HCT116 (cell line): Measurements from ENCODE around the gene CCK. TPM values are rescaled to one million over a fixed set of nuclear protein-coding genes. Genes with fewer than 3 reads are reported as not detected.

Source experiments
- ATAC-seq: fragments of 200-7000 bp; cut with Tn5 transposase; 2 replicates; pipeline ENCODE4 v1.9.1; 2020; ENCODE audit warnings: mild to moderate bottlenecking, moderate library complexity
- BruUV-seq: library from RNA; stranded (reverse); fragments of 400-500 nt; replicated peaks from 2 replicates; lab custom pipeline; 2021; lab: Mats Ljungman, UMichigan
- CTCF ChIA-PET: fragments of 300-600 bp; sonication (Branson Sonifier 250); formaldehyde crosslinking; loops from one replicate; lab custom pipeline; 2021; ENCODE audit warnings: antibody characterized with exemption; lab: Charles Lee
- POLR2A ChIA-PET: fragments of 300-600, 350-600 bp; sonication (Branson Sonifier 250); formaldehyde crosslinking; loops from one replicate; lab custom pipeline; 2021; ENCODE audit warnings: antibody characterized with exemption; lab: Charles Lee
- RAD21 ChIA-PET, 2 experiments: fragments of 300-600 bp; sonication (Branson Sonifier 250); formaldehyde crosslinking; loops; one replicate each; lab custom pipeline; 2023; ENCODE audit warnings: low total read pairs in 2 of 2; ENCODE audit not compliant: uncharacterized antibody in 2 of 2, unreplicated experiment in 2 of 2, low non-redundant PET in 1 of 2; lab: Charles Lee
- DNase-seq: peaks from one replicate; pipeline ENCODE4 v3.0.0-alpha.2; 2010; ENCODE audit warnings: low read depth, low spot score
- H2AFZ ChIP-seq: fragments of 200-600 bp; shearing (Covaris generic), sonication (generic); 2 replicates; pipeline ENCODE4 v1.6.1; 2017; ENCODE audit warnings: low read depth, mixed run types, mixed read lengths, antibody characterized with exemption, low read length; ENCODE audit not compliant: poor library complexity, severe bottlenecking
- H3K27ac ChIP-seq: 2 replicates; pipeline ENCODE4 v1.5.1; 2012; ENCODE audit warnings: low read depth, low read length
- H3K27me3 ChIP-seq: fragments of 200-600 bp; sonication (generic); 2 replicates; pipeline ENCODE4 v1.6.1; 2016; ENCODE audit warnings: mixed run types, low read length, mixed read lengths; ENCODE audit not compliant: insufficient read depth
- H3K36me3 ChIP-seq, 2 experiments: fragments of 200-500 bp in 1 of 2; fragments of 200-600 bp in 1 of 2; sonication (Bioruptor generic) in 1 of 2; sonication (generic) in 1 of 2; 2 replicates each; pipeline versions ENCODE4 v1.5.1 to v1.6.1; 2014 to 2016; ENCODE audit warnings: low read length in 2 of 2, inconsistent platforms in 1 of 2, mixed read lengths in 1 of 2, mixed run types in 1 of 2; ENCODE audit not compliant: insufficient read depth in 2 of 2, control insufficient read depth in 1 of 2
- H3K4me1 ChIP-seq, 2 experiments: fragments of 200-600 bp in 1 of 2; sonication (generic) in 1 of 2; 2 replicates each; pipeline versions ENCODE4 v1.5.1 to v1.6.1; 2012 to 2017; ENCODE audit warnings: low read length in 2 of 2, inconsistent platforms in 1 of 2, mild to moderate bottlenecking in 1 of 2, mixed read lengths in 1 of 2, mixed run types in 1 of 2, moderate library complexity in 1 of 2; ENCODE audit not compliant: insufficient read depth in 2 of 2, control insufficient read depth in 1 of 2
- H3K4me2 ChIP-seq: fragments of 200-600 bp; sonication (generic); 2 replicates; pipeline ENCODE4 v1.6.1; 2017; ENCODE audit warnings: mixed run types, low read length, mixed read lengths
- H3K4me3 ChIP-seq, 2 experiments: fragments of 200-600 bp in 1 of 2; sonication (generic) in 1 of 2; replicated peaks in 1 of 2; 2 replicates each; pipeline ENCODE4 v1.5.1; 2011 to 2016; ENCODE audit warnings: low read length in 2 of 2, control low read depth in 1 of 2, low read depth in 1 of 2, mild to moderate bottlenecking in 1 of 2, mixed read lengths in 1 of 2, mixed run types in 1 of 2
- H3K79me2 ChIP-seq: fragments of 200-600 bp; sonication (generic); 2 replicates; pipeline ENCODE4 v1.6.1; 2017; ENCODE audit warnings: mild to moderate bottlenecking, mixed run types, low read length, moderate library complexity, mixed read lengths; ENCODE audit not compliant: insufficient read depth
- H3K9ac ChIP-seq: fragments of 200-600 bp; sonication (generic); 2 replicates; pipeline ENCODE4 v1.6.1; 2016; ENCODE audit warnings: low read length, mixed read lengths
- H3K9me2 ChIP-seq: fragments of 200-600 bp; sonication (generic), shearing (Covaris generic); 2 replicates; pipeline ENCODE4 v1.6.1; 2017; ENCODE audit warnings: mixed run types, mild to moderate bottlenecking, moderate library complexity; ENCODE audit not compliant: insufficient read depth
- H3K9me3 ChIP-seq, 2 experiments: fragments of 200-500 bp in 1 of 2; fragments of 200-600 bp in 1 of 2; sonication (Bioruptor generic) in 1 of 2; sonication (generic) in 1 of 2; 2 replicates each; pipeline ENCODE4 v1.6.1; 2014 to 2017; ENCODE audit warnings: low read length in 2 of 2, mixed read lengths in 2 of 2, inconsistent platforms in 1 of 2, low read depth in 1 of 2, mild to moderate bottlenecking in 1 of 2, mixed run types in 1 of 2, moderate library complexity in 1 of 2; ENCODE audit not compliant: control insufficient read depth in 1 of 2, insufficient read depth in 1 of 2
- H4K20me1 ChIP-seq: fragments of 200-600 bp; sonication (generic), shearing (Covaris generic); 2 replicates; pipeline ENCODE4 v1.6.1; 2017; ENCODE audit warnings: mixed run types, mild to moderate bottlenecking, moderate library complexity; ENCODE audit not compliant: insufficient read depth
- CBX3 ChIP-seq: IDR thresholded peaks from 2 replicates; pipeline ENCODE4 v1.6.1; 2012; ENCODE audit warnings: low read depth
- CEBPB ChIP-seq: IDR thresholded peaks from 2 replicates; pipeline ENCODE4 v1.6.1; 2012; ENCODE audit warnings: low read depth
- CTCF ChIP-seq, 3 experiments: fragments of 200-600 bp in 1 of 3; sonication (generic) in 1 of 3; IDR thresholded peaks in 2 of 3; conservative IDR thresholded peaks in 1 of 3; 2 replicates each; pipeline ENCODE4 v1.5.1; 2012 to 2017; ENCODE audit warnings: low read depth in 2 of 3, low read length in 2 of 3, antibody characterized with exemption in 1 of 3, borderline replicate concordance in 1 of 3, control low read depth in 1 of 3, mild to moderate bottlenecking in 1 of 3, mixed read lengths in 1 of 3, mixed run types in 1 of 3, moderate library complexity in 1 of 3; ENCODE audit not compliant: insufficient read depth in 1 of 3
- EZH2phosphoT487 ChIP-seq: fragments of 200-600 bp; IDR thresholded peaks from 2 replicates; pipeline ENCODE4 v1.6.1; 2018; ENCODE audit warnings: antibody characterized with exemption, borderline replicate concordance
- FOSL1 ChIP-seq: IDR thresholded peaks from 2 replicates; pipeline ENCODE4 v1.6.1; 2012; ENCODE audit warnings: low read depth
- JUND ChIP-seq: IDR thresholded peaks from 2 replicates; pipeline ENCODE4 v1.6.1; 2012
- MAX ChIP-seq: IDR thresholded peaks from 2 replicates; pipeline ENCODE4 v1.6.1; 2012
- POLR2AphosphoS5 ChIP-seq: IDR thresholded peaks from 2 replicates; pipeline ENCODE4 v1.6.1; 2011; ENCODE audit warnings: mild to moderate bottlenecking, low read depth, low read length, moderate library complexity
- SIN3A ChIP-seq: IDR thresholded peaks from 2 replicates; pipeline ENCODE4 v1.6.1; 2012; ENCODE audit warnings: low read depth
- SP1 ChIP-seq: IDR thresholded peaks from 2 replicates; pipeline ENCODE4 v1.6.1; 2012; ENCODE audit warnings: low read depth
- SRF ChIP-seq: IDR thresholded peaks from 2 replicates; pipeline ENCODE4 v1.6.1; 2012; ENCODE audit warnings: low read depth
- YY1 ChIP-seq: IDR thresholded peaks from 2 replicates; pipeline ENCODE4 v1.6.1; 2011; ENCODE audit warnings: low read length, low read depth, moderate library complexity, mild to moderate bottlenecking; ENCODE audit not compliant: insufficient replicate concordance; ENCODE audit errors: extremely low read depth
- ZNF274 ChIP-seq: fragments of 200-500 bp; sonication (Bioruptor generic); IDR thresholded peaks from 2 replicates; pipeline ENCODE4 v1.6.1; 2014; ENCODE audit warnings: mild to moderate bottlenecking, low read depth, low read length, inconsistent platforms
- intact Hi-C: fragments of 100-400 bp; cut with micrococcal nuclease; formaldehyde crosslinking; loops from 2 replicates; pipeline ENCODE4 v1.10.0; 2022
- total RNA-seq: library from RNA; stranded (reverse); gene quantifications from one replicate; pipeline ENCODE4 v1.2.1, GENCODE V29; 2021; ENCODE audit not compliant: unreplicated experiment
- TF ChIP-seq, protein P1 (sequence below): IDR thresholded peaks from 2 replicates; pipeline ENCODE4 v1.6.1; 2012
- TF ChIP-seq, protein P2 (sequence below): IDR thresholded peaks from 2 replicates; pipeline ENCODE4 v1.6.1; 2012; ENCODE audit warnings: low read depth

Gene CCK
- total RNA-seq, 1 experiment from 2014 or later: 0.32 TPM

DNA sequence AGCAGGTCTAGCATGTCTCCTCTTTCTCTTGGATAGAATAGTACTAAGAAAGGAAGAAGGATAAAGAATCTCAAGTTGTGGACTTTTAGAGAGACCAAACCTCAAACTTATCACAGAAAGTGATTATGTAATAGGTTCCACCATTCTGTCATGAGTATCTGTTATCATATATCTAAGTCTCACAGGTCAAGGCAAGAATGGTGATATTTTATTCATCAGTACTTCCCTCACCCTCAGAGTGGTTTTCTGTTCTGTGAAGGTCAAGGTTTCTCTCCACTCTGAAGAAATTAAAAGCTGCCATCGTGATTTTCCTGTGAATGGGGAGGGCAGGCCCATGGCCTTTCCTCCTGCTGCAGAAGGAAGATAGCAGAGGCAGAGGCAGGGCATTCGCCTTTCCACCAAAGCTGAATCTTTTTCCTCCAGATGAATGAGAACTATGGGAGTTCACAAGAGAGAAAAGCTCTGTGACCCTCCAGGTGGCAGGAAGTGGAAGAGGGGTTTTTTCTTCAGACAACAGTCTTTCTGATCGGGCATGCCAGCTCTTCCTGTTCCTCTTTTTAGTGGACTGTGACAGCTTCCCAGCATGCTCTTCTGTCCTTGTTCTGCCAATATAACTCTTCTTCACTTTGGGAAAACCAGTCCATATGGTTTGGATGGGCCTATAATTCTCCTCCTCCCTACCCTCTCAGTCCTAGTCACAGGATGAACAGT, 37.1 kb upstream of the CCK start:
- no peaks in the 10 kb centered on the region for H3K36me3 ChIP-seq
- H4K20me1 ChIP-seq: no peaks in the 10 kb centered on the region
- ChIA-PET CTCF (no interaction called here), RAD21 (no interaction called here), POLR2A (no interaction called here)
- H3K79me2 ChIP-seq: no peaks in the 10 kb centered on the region
- no peaks in the 10 kb centered on the region for H3K9me2 ChIP-seq
- no TSS peak for BruUV-seq
- H3K27ac ChIP-seq: no peak overlapping the region
- no peak for DNase-seq
- H3K9me3 ChIP-seq: no peaks in the 10 kb centered on the region
- H3K4me1 ChIP-seq: no peaks in the 10 kb centered on the region
- H3K4me2 ChIP-seq: no peak overlapping the region
- H2AFZ ChIP-seq: no peak overlapping the region
- TF ChIP-seq JUND (no peak), CEBPB (no peak), CBX3 (no peak), ZNF274 (no peak), MAX (no peak), SIN3A (no peak), SRF (no peak), FOSL1 (no peak), SP1 (no peak), EZH2phosphoT487 (no peak), POLR2AphosphoS5 (no peak), YY1 (no peak), CTCF (IDR thresholded peaks at IDR 0.05 in 2 of 3, conservative IDR thresholded peaks at IDR 0.05 in 1 of 3; ENCODE audit: borderline replicate concordance in 1 of 3, insufficient read depth in 1 of 3, low read depth in 2 of 3, low read length in 2 of 3) (no peak)
- TF ChIP-seq, protein P1, sequence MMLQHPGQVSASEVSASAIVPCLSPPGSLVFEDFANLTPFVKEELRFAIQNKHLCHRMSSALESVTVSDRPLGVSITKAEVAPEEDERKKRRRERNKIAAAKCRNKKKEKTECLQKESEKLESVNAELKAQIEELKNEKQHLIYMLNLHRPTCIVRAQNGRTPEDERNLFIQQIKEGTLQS: no peak
- TF ChIP-seq, protein P2, sequence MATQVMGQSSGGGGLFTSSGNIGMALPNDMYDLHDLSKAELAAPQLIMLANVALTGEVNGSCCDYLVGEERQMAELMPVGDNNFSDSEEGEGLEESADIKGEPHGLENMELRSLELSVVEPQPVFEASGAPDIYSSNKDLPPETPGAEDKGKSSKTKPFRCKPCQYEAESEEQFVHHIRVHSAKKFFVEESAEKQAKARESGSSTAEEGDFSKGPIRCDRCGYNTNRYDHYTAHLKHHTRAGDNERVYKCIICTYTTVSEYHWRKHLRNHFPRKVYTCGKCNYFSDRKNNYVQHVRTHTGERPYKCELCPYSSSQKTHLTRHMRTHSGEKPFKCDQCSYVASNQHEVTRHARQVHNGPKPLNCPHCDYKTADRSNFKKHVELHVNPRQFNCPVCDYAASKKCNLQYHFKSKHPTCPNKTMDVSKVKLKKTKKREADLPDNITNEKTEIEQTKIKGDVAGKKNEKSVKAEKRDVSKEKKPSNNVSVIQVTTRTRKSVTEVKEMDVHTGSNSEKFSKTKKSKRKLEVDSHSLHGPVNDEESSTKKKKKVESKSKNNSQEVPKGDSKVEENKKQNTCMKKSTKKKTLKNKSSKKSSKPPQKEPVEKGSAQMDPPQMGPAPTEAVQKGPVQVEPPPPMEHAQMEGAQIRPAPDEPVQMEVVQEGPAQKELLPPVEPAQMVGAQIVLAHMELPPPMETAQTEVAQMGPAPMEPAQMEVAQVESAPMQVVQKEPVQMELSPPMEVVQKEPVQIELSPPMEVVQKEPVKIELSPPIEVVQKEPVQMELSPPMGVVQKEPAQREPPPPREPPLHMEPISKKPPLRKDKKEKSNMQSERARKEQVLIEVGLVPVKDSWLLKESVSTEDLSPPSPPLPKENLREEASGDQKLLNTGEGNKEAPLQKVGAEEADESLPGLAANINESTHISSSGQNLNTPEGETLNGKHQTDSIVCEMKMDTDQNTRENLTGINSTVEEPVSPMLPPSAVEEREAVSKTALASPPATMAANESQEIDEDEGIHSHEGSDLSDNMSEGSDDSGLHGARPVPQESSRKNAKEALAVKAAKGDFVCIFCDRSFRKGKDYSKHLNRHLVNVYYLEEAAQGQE: no peak
- peaks cover 6% of the 10 kb centered on the region; the same call in 1 of the 2 replicates for H3K27me3 ChIP-seq
- no peak overlapping the region for H3K4me3 ChIP-seq
- intact Hi-C loops: no loop called here
- ATAC-seq: no peak
- H3K9ac ChIP-seq: no peak overlapping the region
